Uterus (tissue), 2 donors: Measurements from ENCODE around the gene MRPS16.

Experiments
- CTCF ChIP-seq, 4 experiments: fragments of 200-600 bp in 2 of 4; fragments of 450-650 bp in 2 of 4; sonication (generic) in 2 of 4; IDR thresholded peaks; one replicate each; pipeline ENCODE4 v1.5.1; 2016 to 2019; ENCODE audit warnings: antibody characterized with exemption in 4 of 4, mild to moderate bottlenecking in 2 of 4, moderate library complexity in 1 of 4
- POLR2A ChIP-seq, 2 donors: fragments of 450-650 bp; IDR thresholded peaks; one replicate each; pipeline ENCODE4 v1.6.1; 2016; ENCODE audit warnings: antibody characterized with exemption in 2 of 2, mild to moderate bottlenecking in 1 of 2, moderate library complexity in 1 of 2

- no peak for TF ChIP-seq POLR2A (IDR thresholded peaks at IDR 0.05)
- no peak for TF ChIP-seq CTCF (IDR thresholded peaks at IDR 0.05)
Observed at GRCh38 chr10:73205081-73205480, 47.4 kb downstream of the MRPS16 start.
